ENCODE results near the gene SPOCK1. TPM values are rescaled to one million over a fixed set of nuclear protein-coding genes. Genes with fewer than 3 reads are reported as not detected.

The SPOCK1 gene
- total RNA-seq, 1 donor from 2014 or later: 6.8 TPM

- H3K27me3 ChIP-seq (ENCODE audit: control insufficient read depth, insufficient read depth, low read length): no peaks in the 10 kb centered on the region
- TF ChIP-seq, protein P1, sequence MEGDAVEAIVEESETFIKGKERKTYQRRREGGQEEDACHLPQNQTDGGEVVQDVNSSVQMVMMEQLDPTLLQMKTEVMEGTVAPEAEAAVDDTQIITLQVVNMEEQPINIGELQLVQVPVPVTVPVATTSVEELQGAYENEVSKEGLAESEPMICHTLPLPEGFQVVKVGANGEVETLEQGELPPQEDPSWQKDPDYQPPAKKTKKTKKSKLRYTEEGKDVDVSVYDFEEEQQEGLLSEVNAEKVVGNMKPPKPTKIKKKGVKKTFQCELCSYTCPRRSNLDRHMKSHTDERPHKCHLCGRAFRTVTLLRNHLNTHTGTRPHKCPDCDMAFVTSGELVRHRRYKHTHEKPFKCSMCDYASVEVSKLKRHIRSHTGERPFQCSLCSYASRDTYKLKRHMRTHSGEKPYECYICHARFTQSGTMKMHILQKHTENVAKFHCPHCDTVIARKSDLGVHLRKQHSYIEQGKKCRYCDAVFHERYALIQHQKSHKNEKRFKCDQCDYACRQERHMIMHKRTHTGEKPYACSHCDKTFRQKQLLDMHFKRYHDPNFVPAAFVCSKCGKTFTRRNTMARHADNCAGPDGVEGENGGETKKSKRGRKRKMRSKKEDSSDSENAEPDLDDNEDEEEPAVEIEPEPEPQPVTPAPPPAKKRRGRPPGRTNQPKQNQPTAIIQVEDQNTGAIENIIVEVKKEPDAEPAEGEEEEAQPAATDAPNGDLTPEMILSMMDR (IDR thresholded peaks at IDR 0.05; ENCODE audit: insufficient read depth, low read length, severe bottlenecking): no peak
- no peak overlapping the region for H3K4me3 ChIP-seq (ENCODE audit: low read depth, low read length)
- H3K36me3 ChIP-seq (ENCODE audit: control insufficient read depth, insufficient read depth, low read length): no peaks in the 10 kb centered on the region
- no peak for DNase-seq (ENCODE audit: low read depth)
- no peak for FAIRE-seq
Observed at GRCh38 chr5:137034764-137035479, 464.2 kb downstream of the SPOCK1 start.

DNA sequence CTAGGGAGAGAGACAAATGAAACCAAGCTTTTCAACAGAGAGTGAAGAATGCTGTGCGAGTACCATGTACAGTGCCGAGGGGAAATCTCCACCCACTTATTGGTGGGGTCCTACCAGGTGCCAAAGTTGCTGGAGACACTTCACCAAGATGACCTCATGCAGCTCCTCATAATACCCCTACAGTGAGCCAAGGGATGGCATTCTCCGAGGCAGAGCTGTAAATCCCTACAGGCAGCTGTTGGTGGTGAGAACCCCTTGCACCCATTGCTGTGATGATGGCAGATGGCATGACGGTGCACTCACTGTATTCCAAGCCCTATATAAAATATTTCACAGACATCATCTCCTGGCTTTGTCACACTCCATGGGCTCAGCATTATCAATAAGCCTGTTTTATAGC, 464.9 kb downstream of the SPOCK1 start:
- DNase-seq (ENCODE audit: low read depth) (no peak), FAIRE-seq (no peak)
- Histone ChIP-seq H3K36me3 (ENCODE audit: control insufficient read depth, insufficient read depth, low read length) (no peaks in the 10 kb centered on the region), H3K4me3 (ENCODE audit: low read depth, low read length) (no peak overlapping the region), H3K27me3 (ENCODE audit: control insufficient read depth, insufficient read depth, low read length) (no peaks in the 10 kb centered on the region)
- TF ChIP-seq, protein P1 (IDR thresholded peaks at IDR 0.05; ENCODE audit: insufficient read depth, low read length, severe bottlenecking): no peak

- Histone ChIP-seq H3K36me3 (ENCODE audit: control insufficient read depth, insufficient read depth, low read length) (no peaks in the 10 kb centered on the region), H3K4me3 (ENCODE audit: low read depth, low read length) (no peak overlapping the region), H3K27me3 (ENCODE audit: control insufficient read depth, insufficient read depth, low read length) (no peaks in the 10 kb centered on the region)
- no peak for FAIRE-seq
- TF ChIP-seq, protein P1 (IDR thresholded peaks at IDR 0.05; ENCODE audit: insufficient read depth, low read length, severe bottlenecking): no peak
- no peak for DNase-seq (ENCODE audit: low read depth)
Observed at GRCh38 chr5:137032929-137033328, 466.2 kb downstream of the SPOCK1 start.

DNA sequence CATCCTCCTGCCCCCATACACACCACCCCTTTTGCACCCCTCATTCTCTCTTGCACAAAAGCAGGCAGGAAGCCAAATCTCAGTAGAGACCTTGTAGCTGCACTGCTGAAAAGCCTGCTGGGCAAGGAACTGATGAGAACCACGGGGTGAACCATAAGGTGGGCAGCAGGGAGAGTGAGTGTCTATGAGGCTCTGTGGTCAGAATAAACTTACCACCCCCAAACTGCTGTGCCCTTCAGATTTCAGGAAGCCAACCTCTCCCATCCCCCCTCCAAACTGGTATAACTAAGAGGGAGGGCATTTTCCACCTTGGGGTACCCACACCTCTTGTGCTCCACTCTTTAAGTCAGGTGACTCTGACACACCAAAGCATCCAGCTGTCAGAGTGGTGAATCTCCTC, 471.4 kb downstream of the SPOCK1 start:
- H3K36me3 ChIP-seq (ENCODE audit: control insufficient read depth, insufficient read depth, low read length): no peaks in the 10 kb centered on the region
- H3K4me3 ChIP-seq (ENCODE audit: low read depth, low read length): no peak overlapping the region
- DNase-seq (ENCODE audit: low read depth): no peak
- FAIRE-seq: no peak
- H3K27me3 ChIP-seq (ENCODE audit: control insufficient read depth, insufficient read depth, low read length): no peaks in the 10 kb centered on the region
- TF ChIP-seq, protein P1 (IDR thresholded peaks at IDR 0.05; ENCODE audit: insufficient read depth, low read length, severe bottlenecking): no peak

GRCh38 chr5:137026296-137026695, 472.8 kb downstream of the SPOCK1 start:
- TF ChIP-seq, protein P1 (IDR thresholded peaks at IDR 0.05; ENCODE audit: insufficient read depth, low read length, severe bottlenecking): no peak
- H3K4me3 ChIP-seq (ENCODE audit: low read depth, low read length): no peak overlapping the region
- FAIRE-seq: no peak

GRCh38 chr5:137024044-137024443, 475.1 kb downstream of the SPOCK1 start:
- FAIRE-seq (no peak), DNase-seq (ENCODE audit: low read depth) (no peak)
- H3K4me3 ChIP-seq (ENCODE audit: low read depth, low read length): no peak overlapping the region
- H3K27me3 ChIP-seq (ENCODE audit: control insufficient read depth, insufficient read depth, low read length): no peaks in the 10 kb centered on the region
- TF ChIP-seq, protein P1 (IDR thresholded peaks at IDR 0.05; ENCODE audit: insufficient read depth, low read length, severe bottlenecking): no peak
- H3K36me3 ChIP-seq (ENCODE audit: control insufficient read depth, insufficient read depth, low read length): no peaks in the 10 kb centered on the region

More at GRCh38 chr5:137026296-137026695, 472.8 kb downstream of the SPOCK1 start:
- no peak for DNase-seq (ENCODE audit: low read depth)
- Histone ChIP-seq H3K27me3 (ENCODE audit: control insufficient read depth, insufficient read depth, low read length) (no peaks in the 10 kb centered on the region), H3K36me3 (ENCODE audit: control insufficient read depth, insufficient read depth, low read length) (no peaks in the 10 kb centered on the region)

Measured in bronchial epithelial cell (primary cell).